ENCODE results near the gene ULBP1.
A peak's percentile ranks its signal among the peaks of the same experiment; 100 is the strongest.
"Not testable (repeated sequence)": the region's sequence is repeated elsewhere in the genome, so short reads cannot be mapped to it uniquely, and the experiment has no call there.

The ULBP1 gene

GRCh38 chr6:149936743-149937142 is 27.0 kb upstream of the ULBP1 start:
- Histone ChIP-seq H3K4me1 (peaks cover 5% of the 10 kb centered on the region; the same call in 1 of the 2 replicates), H3K36me3 (replicated peaks) (no peaks in the 10 kb centered on the region), H3K9me3 (no peaks in the 10 kb centered on the region), H3K27me3 (ENCODE audit: low read depth) (peaks cover 5% of the 10 kb centered on the region; the same call in 1 of the 2 replicates), H3K4me3 (no peak overlapping the region)
- in situ Hi-C loops (cut with MboI; ENCODE audit: low sequenced_read_pairs): loop anchor here (5.0 to 25.0 kb wide), 3 partner anchors 71 to 876 kb away; no protein-coding TSS in a partner anchor
- no peak for DNase-seq (ENCODE audit: low spot score in 2 of 2)

- H3K27me3 ChIP-seq (ENCODE audit: low read depth); DNase-seq (ENCODE audit: low spot score in 2 of 2); H3K36me3 ChIP-seq (replicated peaks); H3K4me3 ChIP-seq; H3K4me1 ChIP-seq; H3K9me3 ChIP-seq: not testable (repeated sequence)
- in situ Hi-C loops (cut with MboI; ENCODE audit: low sequenced_read_pairs): loop anchor here (5.0 to 25.0 kb wide), 3 partner anchors 69 to 874 kb away; no protein-coding TSS in a partner anchor
Observed at GRCh38 chr6:149938013-149938570, 25.7 kb upstream of the ULBP1 start.

- in situ Hi-C loops (cut with MboI; ENCODE audit: low sequenced_read_pairs): loop anchor here (5.0 to 25.0 kb wide), 3 partner anchors 69 to 874 kb away; no protein-coding TSS in a partner anchor
- H3K4me3 ChIP-seq: no peak overlapping the region
- H3K27me3 ChIP-seq (ENCODE audit: low read depth): 0 out of 2 replicates have a peak, but pooled peaks cover 4% of the 10 kb centered on the region
- H3K36me3 ChIP-seq (replicated peaks): no peaks in the 10 kb centered on the region
- H3K4me1 ChIP-seq: peaks cover 5% of the 10 kb centered on the region; the same call in 1 of the 2 replicates
- H3K9me3 ChIP-seq: no peaks in the 10 kb centered on the region
- no peak for DNase-seq (ENCODE audit: low spot score in 2 of 2)
Observed at GRCh38 chr6:149938571-149939355, 25.0 kb upstream of the ULBP1 start.

- in situ Hi-C loops (cut with MboI; ENCODE audit: low sequenced_read_pairs): loop anchor here (5.0 to 25.0 kb wide), 3 partner anchors 68 to 873 kb away; no protein-coding TSS in a partner anchor
- Histone ChIP-seq H3K4me3 (no peak overlapping the region), H3K27me3 (ENCODE audit: low read depth) (0 out of 2 replicates have a peak, but pooled peaks cover 4% of the 10 kb centered on the region), H3K36me3 (replicated peaks) (no peaks in the 10 kb centered on the region), H3K9me3 (no peaks in the 10 kb centered on the region), H3K4me1 (peaks cover 5% of the 10 kb centered on the region; the same call in 1 of the 2 replicates)
- DNase-seq (ENCODE audit: low spot score in 2 of 2): no peak
Observed at GRCh38 chr6:149939356-149939648, 24.4 kb upstream of the ULBP1 start.

DNA sequence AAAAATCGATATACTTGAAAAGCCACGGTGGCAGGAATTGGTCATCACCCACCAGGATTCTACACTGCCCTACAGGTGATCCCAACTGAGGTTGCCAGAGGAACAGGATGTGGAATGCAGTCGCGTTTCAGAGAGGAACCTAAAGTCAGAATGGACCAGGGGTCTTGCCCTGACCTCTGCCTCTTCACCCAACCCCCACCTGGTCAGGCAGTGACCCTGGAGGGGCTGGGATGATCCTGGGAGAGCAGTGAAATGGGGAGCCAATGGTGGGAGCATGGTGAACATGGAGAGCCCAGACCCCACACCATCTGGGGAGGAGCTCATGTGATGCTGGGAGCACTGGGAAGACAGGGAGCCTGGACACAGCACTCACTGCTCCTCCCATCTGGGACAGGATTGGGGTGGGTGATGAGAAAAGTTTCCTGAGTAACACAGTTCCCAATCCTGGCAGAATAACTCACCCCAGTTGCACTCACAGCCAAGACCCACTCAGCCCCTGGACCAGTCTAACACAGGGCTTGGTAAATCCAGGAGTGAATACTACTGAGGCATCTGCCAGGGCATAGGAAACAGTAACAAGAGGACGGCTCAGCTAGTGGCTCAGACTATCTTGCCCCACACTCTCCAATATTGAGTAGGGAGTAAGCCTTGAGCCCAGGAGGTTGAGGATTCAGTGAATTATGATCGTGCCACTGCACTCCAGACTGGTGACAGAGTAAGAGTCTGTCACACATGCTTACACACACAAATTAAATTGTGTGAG is 23.7 kb upstream of the ULBP1 start:
- Histone ChIP-seq H3K9me3 (no peaks in the 10 kb centered on the region), H3K4me3 (no peak overlapping the region), H3K36me3 (replicated peaks) (no peaks in the 10 kb centered on the region), H3K4me1 (peaks cover 5% of the 10 kb centered on the region; the same call in 1 of the 2 replicates), H3K27me3 (ENCODE audit: low read depth) (0 out of 2 replicates have a peak, but pooled peaks cover 4% of the 10 kb centered on the region)
- in situ Hi-C loops (cut with MboI; ENCODE audit: low sequenced_read_pairs): loop anchor here (5.0 to 25.0 kb wide), 3 partner anchors 67 to 872 kb away; no protein-coding TSS in a partner anchor
- DNase-seq (ENCODE audit: low spot score in 2 of 2): no peak

DNA sequence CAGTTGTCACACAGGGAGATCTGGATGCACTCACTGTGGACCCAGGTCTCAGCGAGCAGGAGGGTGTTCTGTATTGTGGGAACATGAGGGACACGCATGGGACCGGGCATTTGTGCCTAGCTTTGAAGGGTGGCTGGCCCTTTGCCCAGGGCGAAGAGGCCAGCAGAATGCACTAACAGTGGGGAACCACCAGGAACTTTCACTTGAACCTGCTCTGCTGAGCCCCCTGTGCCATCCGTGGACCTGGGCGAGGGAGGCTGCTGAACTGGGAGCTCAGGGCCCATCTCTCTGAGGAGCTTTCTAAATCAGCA is 23.1 kb upstream of the ULBP1 start:
- Histone ChIP-seq H3K9me3 (no peaks in the 10 kb centered on the region), H3K36me3 (replicated peaks) (no peaks in the 10 kb centered on the region), H3K4me1 (peaks cover 5% of the 10 kb centered on the region; the same call in 1 of the 2 replicates), H3K27me3 (ENCODE audit: low read depth) (0 out of 2 replicates have a peak, but pooled peaks cover 4% of the 10 kb centered on the region), H3K4me3 (no peak overlapping the region)
- no peak for DNase-seq (ENCODE audit: low spot score in 2 of 2)
- in situ Hi-C loops (cut with MboI; ENCODE audit: low sequenced_read_pairs): loop anchor here (25.0 kb wide), 2 partner anchors 397 to 872 kb away; no protein-coding TSS in a partner anchor

DNA sequence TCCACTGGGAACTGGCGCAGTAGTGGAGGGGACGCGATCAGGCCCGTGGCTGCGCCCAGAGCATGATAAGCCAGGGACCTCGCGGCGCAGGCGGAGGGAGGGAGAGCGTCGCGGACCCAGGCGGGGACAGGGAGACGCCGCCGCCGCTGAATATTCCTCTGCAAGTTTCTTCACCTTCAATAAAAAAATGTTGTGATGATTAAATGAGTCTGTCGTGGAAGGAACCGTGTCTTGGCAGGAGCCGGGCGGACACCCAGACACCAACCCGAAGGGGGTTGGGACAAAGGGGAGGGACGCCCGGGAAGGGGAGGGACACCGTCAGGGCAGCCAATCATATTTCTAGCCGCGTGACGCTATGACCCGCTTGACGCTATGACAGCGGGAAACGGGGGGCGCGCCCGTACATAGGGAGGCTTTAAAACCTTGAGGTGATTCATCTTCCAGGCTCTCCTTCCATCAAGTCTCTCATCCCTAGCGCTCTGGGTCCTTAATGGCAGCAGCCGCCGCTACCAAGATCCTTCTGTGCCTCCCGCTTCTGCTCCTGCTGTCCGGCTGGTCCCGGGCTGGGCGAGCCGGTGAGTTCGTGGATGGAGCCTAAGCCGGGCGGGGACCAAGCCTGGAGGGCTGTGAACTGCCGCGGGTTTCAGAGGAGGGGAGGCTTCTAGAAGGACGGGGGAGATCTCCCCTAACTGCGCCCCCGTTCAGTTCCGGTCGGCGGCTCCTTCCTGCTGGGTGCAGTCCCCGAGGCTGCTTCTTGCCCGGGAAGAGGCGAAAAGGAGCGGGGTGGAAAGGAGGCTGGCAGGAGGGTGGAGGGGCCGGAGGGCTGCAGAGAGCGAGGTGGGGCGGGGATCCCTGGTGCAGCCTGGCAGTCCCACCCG is 21.9 kb upstream of the ULBP1 start, which contains the start of gene ULBP2:
ULBP2 (plus strand) TSS at position 432 of the 878 bp plus-strand sequence; CDS start at position 491, 59 bp downstream.
- Histone ChIP-seq H3K27me3 (ENCODE audit: low read depth) (0 out of 2 replicates have a peak, but pooled peaks cover 4% of the 10 kb centered on the region), H3K4me3 (peak within 1 kb of the TSS; percentile 69), H3K9me3 (no peaks in the 10 kb centered on the region), H3K4me1 (peaks cover 5% of the 10 kb centered on the region; the same call in 1 of the 2 replicates), H3K36me3 (replicated peaks) (no peaks in the 10 kb centered on the region)
- DNase-seq (ENCODE audit: low spot score in 2 of 2): peak; percentile 85 to 92
- in situ Hi-C loops (cut with MboI; ENCODE audit: low sequenced_read_pairs): loop anchor here (25.0 kb wide), 2 partner anchors 395 to 870 kb away; no protein-coding TSS in a partner anchor

DNA sequence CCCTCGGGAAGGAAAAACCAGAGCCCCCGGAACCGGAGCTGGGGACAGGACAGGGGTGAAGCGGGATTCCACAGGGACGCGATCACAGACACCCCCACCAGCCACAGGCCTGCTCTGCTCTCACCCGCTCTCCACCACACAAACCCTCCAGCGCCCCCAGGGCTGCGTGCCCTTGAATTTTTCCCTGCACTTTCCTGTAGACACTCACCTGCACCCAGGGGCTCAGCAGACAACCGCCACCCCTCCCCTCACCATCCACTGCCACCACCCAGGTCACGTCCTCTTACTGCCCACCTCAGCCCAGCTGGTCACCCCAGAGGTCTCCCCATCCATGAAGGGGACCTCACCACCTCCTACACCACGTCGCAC is 21.3 kb upstream of the ULBP1 start:
- in situ Hi-C loops (cut with MboI; ENCODE audit: low sequenced_read_pairs): loop anchor here (25.0 kb wide), 2 partner anchors 395 to 870 kb away; no protein-coding TSS in a partner anchor
- peaks cover 5% of the 10 kb centered on the region; the same call in 1 of the 2 replicates for H3K4me1 ChIP-seq
- peak overlapping the region; percentile 69 for H3K4me3 ChIP-seq

DNA sequence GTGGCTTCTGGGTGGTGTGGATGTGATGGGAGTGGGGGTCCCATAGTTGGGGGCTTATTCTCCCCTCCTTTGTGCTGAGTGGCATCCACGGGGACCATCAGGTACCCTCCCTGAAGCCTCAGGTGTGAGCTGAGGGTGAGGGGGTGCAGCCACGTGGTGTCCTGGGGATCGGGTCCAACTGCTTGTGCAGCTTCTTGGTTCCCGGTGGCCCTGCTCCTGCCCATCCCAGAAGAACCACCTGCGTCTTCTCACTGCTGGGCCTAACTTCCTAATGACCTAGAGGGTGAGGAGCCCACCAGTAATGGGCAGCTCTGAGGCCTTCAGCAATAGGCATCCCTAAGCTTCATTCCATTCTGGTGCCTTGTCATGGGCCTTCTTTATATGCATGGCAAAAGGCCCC is 20.4 kb upstream of the ULBP1 start:
- H3K4me1 ChIP-seq; DNase-seq (ENCODE audit: low spot score in 2 of 2); H3K4me3 ChIP-seq; H3K9me3 ChIP-seq; H3K36me3 ChIP-seq (replicated peaks); H3K27me3 ChIP-seq (ENCODE audit: low read depth): not testable (repeated sequence)
- in situ Hi-C loops (cut with MboI; ENCODE audit: low sequenced_read_pairs): loop anchor here (25.0 kb wide), 2 partner anchors 394 to 869 kb away; no protein-coding TSS in a partner anchor

More for the DNA sequence above, 21.3 kb upstream of the ULBP1 start:
- Histone ChIP-seq H3K27me3 (ENCODE audit: low read depth) (0 out of 2 replicates have a peak, but pooled peaks cover 2% of the 10 kb centered on the region), H3K36me3 (replicated peaks) (no peaks in the 10 kb centered on the region), H3K9me3 (no peaks in the 10 kb centered on the region)
- DNase-seq (ENCODE audit: low spot score in 2 of 2): peak in 1 of 2 experiments; percentile 19

GRCh38 chr6:149945276-149945675 is 18.5 kb upstream of the ULBP1 start:
- not testable (repeated sequence) for H3K4me3 ChIP-seq; H3K9me3 ChIP-seq; DNase-seq (ENCODE audit: low spot score in 2 of 2); H3K4me1 ChIP-seq; H3K36me3 ChIP-seq (replicated peaks); H3K27me3 ChIP-seq (ENCODE audit: low read depth)
- in situ Hi-C loops (cut with MboI; ENCODE audit: low sequenced_read_pairs): loop anchor here (25.0 kb wide), 2 partner anchors 392 to 867 kb away; no protein-coding TSS in a partner anchor

GRCh38 chr6:149946631-149947030 is 17.1 kb upstream of the ULBP1 start:
- in situ Hi-C loops (cut with MboI; ENCODE audit: low sequenced_read_pairs): loop anchor here (25.0 kb wide), 2 partner anchors 391 to 866 kb away; no protein-coding TSS in a partner anchor
- not testable (repeated sequence) for H3K4me3 ChIP-seq; H3K27me3 ChIP-seq (ENCODE audit: low read depth); H3K36me3 ChIP-seq (replicated peaks); H3K4me1 ChIP-seq; H3K9me3 ChIP-seq; DNase-seq (ENCODE audit: low spot score in 2 of 2)

DNA sequence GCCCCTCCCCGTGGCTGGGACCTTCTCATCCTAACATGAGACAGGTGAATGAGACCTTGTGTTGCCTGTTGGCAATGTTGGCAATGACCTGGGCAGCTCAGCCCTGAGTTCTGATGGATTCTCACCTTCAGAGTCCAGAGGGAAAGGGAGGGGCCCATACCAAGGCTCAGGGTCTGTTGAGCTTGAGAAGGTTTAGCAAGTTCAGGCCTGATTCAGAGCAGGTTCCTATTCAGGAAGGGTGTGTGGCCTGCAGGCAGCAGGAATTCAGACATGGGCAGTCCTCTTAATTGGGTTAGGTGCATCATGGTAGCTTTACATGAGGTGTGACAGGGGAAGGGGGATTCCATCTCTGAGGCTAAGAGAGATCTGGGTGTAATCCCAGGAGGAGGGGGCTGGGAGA is 16.2 kb upstream of the ULBP1 start:
- H3K4me1 ChIP-seq; DNase-seq (ENCODE audit: low spot score in 2 of 2); H3K36me3 ChIP-seq (replicated peaks); H3K4me3 ChIP-seq; H3K27me3 ChIP-seq (ENCODE audit: low read depth); H3K9me3 ChIP-seq: not testable (repeated sequence)
- in situ Hi-C loops (cut with MboI; ENCODE audit: low sequenced_read_pairs): loop anchor here (25.0 kb wide), 2 partner anchors 390 to 865 kb away; no protein-coding TSS in a partner anchor
